B cell (primary cell): Measurements from ENCODE around the gene UTS2B.

Experiments
- CTCF ChIP-seq: fragments of 200-600 bp; IDR thresholded peaks from one replicate; pipeline ENCODE4 v1.8.0; 2022; ENCODE audit warnings: antibody characterized with exemption, mild to moderate bottlenecking
- EZH2 ChIP-seq: IDR thresholded peaks from 2 replicates; pipeline ENCODE4 v1.6.1; 2012; ENCODE audit warnings: borderline replicate concordance, low read depth, mild to moderate bottlenecking, moderate library complexity, low read length; ENCODE audit not compliant: insufficient read depth, poor library complexity, severe bottlenecking

- no peak for TF ChIP-seq CTCF
- TF ChIP-seq EZH2 = no peak
These were observed 36.0 kb downstream of the UTS2B start for GRCh38 chr3:191294291-191294690.
